GM12878 (cell line): ENCODE results near the gene HOXC5.

Experiments
- EZH2 ChIP-seq: IDR thresholded peaks from 2 replicates; pipeline ENCODE4 v1.6.1; 2012; ENCODE audit warnings: low read depth, mild to moderate bottlenecking, control low read depth, inconsistent platforms, low read length, borderline replicate concordance; ENCODE audit not compliant: control insufficient read depth
- SIX5 ChIP-seq: IDR thresholded peaks from 2 replicates; pipeline ENCODE4 v1.6.1; 2011; ENCODE audit warnings: mild to moderate bottlenecking, low read depth, low read length, moderate library complexity; ENCODE audit not compliant: severe bottlenecking
- TF ChIP-seq, protein P1 (sequence below), 3 experiments: IDR thresholded peaks in 2 of 3; conservative IDR thresholded peaks in 1 of 3; 2 replicates each; pipeline ENCODE4 v1.5.1; 2011; ENCODE audit warnings: low read depth in 3 of 3, low read length in 3 of 3, mild to moderate bottlenecking in 3 of 3, control low read depth in 2 of 3, moderate library complexity in 2 of 3, inconsistent platforms in 1 of 3, mixed read lengths in 1 of 3; ENCODE audit not compliant: control insufficient read depth in 2 of 3, insufficient read depth in 1 of 3; ENCODE audit errors: extremely low read depth in 1 of 3

DNA sequence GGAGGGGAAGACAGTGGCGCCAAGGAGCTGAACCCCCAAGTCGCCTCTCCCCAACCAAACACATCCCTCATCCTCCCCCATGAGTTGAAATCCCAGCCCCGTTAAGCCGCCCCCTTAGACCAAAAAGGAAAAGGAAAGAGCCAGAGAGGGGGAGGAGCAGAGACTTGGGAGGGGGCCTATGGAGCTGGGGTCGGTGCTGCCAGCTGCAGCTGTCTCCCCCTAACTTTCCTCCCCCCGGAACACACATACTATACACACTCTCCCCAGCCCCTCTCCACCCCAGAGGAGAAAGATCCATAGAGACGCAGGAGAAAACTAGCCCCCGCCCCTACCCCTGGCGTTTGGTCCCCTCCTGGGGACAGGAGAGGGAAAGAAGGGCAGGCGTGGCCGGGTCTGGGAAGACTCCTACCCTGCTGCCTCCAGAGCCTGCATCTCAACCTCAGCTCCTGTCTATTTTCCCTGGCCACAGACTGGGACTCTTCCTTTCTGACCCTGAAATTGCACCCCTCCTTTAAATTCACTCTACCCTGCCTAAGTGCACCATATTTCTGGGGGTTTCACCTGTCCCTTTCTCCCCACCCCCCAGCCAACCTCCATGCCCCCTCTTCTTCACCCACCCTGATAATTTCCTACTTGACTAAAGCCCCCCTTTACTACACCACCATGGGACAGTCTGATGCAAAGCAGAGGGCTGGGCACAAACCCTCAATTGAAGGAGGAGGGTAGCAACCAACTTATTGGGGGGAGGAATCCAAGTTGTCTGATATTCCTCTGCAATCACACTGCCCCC, 34.5 kb upstream of the HOXC5 start:
- TF ChIP-seq EZH2 (peak; percentile 17; the same call in 1 of the 2 replicates), SIX5 (no peak)
- TF ChIP-seq, protein P1, sequence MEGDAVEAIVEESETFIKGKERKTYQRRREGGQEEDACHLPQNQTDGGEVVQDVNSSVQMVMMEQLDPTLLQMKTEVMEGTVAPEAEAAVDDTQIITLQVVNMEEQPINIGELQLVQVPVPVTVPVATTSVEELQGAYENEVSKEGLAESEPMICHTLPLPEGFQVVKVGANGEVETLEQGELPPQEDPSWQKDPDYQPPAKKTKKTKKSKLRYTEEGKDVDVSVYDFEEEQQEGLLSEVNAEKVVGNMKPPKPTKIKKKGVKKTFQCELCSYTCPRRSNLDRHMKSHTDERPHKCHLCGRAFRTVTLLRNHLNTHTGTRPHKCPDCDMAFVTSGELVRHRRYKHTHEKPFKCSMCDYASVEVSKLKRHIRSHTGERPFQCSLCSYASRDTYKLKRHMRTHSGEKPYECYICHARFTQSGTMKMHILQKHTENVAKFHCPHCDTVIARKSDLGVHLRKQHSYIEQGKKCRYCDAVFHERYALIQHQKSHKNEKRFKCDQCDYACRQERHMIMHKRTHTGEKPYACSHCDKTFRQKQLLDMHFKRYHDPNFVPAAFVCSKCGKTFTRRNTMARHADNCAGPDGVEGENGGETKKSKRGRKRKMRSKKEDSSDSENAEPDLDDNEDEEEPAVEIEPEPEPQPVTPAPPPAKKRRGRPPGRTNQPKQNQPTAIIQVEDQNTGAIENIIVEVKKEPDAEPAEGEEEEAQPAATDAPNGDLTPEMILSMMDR (IDR thresholded peaks at IDR 0.05 in 2 of 3, conservative IDR thresholded peaks at IDR 0.05 in 1 of 3; ENCODE audit: control insufficient read depth in 2 of 3, extremely low read depth in 1 of 3, insufficient read depth in 1 of 3, low read depth in 3 of 3, low read length in 3 of 3) = no peak
